ENCODE results near the gene SV2B.
"Not testable (repeated sequence)": the region's sequence is repeated elsewhere in the genome, so short reads cannot be mapped to it uniquely, and the experiment has no call there.

SV2B gene, protein sequence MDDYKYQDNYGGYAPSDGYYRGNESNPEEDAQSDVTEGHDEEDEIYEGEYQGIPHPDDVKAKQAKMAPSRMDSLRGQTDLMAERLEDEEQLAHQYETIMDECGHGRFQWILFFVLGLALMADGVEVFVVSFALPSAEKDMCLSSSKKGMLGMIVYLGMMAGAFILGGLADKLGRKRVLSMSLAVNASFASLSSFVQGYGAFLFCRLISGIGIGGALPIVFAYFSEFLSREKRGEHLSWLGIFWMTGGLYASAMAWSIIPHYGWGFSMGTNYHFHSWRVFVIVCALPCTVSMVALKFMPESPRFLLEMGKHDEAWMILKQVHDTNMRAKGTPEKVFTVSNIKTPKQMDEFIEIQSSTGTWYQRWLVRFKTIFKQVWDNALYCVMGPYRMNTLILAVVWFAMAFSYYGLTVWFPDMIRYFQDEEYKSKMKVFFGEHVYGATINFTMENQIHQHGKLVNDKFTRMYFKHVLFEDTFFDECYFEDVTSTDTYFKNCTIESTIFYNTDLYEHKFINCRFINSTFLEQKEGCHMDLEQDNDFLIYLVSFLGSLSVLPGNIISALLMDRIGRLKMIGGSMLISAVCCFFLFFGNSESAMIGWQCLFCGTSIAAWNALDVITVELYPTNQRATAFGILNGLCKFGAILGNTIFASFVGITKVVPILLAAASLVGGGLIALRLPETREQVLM

GRCh38 chr15:91099995-91100813, at the start of gene SV2B:
TSS of gene SV2B (plus strand) at chr15:91100257. CDS start at chr15:91226264, 126,007 bp downstream.
- peak; percentile 47 for DNase-seq

DNA sequence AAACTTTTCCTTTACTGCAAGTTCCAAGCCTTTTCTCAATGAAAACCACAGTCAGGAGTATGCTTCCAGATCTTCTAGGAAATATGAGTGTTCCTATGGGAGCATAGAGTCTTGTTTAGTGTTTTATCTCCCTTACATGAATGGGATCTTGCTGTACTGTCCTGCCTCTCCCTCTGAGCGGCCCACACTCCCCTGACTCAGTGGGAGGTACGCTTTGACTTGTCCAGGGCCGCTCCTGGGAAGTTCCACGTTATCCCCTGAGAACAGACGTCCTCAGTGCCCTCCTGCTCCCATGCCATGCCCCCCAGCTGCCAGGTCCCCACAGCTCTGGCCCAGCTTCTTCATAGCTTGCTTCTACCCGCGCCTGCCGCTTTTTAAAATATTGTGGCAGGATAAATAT, 48.8 kb upstream of the SV2B start:
- DNase-seq = no peak

- no peak for DNase-seq
These were observed 45.2 kb upstream of the SV2B start for GRCh38 chr15:91054816-91055215.

GRCh38 chr15:91055548-91056331, 44.3 kb upstream of the SV2B start:
- DNase-seq = peak; percentile 53

- DNase-seq = no peak
These were observed 38.8 kb upstream of the SV2B start for GRCh38 chr15:91061230-91061629.

DNA sequence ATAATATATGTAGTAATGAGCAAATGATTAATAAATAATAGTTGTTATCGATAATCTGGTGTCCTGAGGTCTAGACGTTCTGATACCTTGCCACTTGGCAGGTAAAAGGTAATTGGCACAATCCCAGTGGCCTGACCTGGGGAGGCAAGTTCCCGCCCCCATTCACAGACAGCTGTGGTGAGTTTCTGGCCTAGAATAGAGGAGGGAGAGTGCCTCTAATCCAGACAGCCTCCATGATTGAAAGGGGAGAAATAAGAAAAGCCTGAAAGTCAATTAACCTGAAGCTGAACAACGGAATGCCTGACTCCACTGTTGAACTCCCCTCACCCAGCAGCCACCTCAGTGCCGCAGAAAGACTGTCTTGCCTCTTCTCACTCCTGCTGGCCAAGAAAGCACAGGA, 38.1 kb upstream of the SV2B start:
- no peak for DNase-seq

GRCh38 chr15:91065505-91065904, 34.6 kb upstream of the SV2B start:
- DNase-seq = no peak

- DNase-seq = no peak
These were observed 33.0 kb upstream of the SV2B start for GRCh38 chr15:91067036-91067435.

- DNase-seq = no peak
These were observed 31.6 kb upstream of the SV2B start for GRCh38 chr15:91068436-91068835.

DNA sequence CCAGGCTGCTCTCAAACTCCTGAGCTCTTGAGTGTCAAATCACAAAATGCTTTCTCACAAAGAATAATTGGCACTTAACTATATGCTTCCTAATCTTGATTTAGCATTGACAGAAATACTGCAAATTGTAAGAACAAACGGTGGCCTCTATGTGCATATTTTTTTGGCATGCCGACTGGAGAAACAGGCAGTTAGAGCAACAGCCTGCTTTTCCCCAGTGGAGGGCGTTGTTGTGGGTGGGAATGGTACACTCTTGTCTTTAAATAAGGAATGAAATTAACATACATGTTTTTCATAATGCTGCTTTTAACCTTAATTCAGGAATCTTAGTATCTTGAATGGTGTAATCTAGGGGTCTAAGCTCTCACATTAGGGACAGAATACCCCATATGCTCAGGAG, 31.1 kb upstream of the SV2B start:
- DNase-seq = no peak

DNA sequence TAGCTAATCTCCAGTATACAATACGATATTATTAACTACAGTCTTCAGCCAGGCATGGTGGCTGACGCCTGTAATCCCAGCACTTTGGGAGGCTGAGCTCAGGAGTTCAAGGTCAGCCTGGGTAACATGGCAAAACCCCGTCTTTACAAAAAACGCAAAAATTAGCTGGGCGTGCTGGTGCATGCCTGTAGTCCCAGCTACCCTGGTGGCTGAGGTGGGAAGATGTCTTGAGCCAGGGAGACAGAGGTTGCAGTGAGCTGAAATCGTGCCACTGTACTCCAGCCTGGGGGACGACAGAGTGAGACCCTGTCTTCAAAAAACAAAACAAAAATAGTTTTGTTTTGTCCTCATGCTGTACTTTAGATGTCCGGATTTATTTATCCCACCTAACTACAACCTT, 29.2 kb upstream of the SV2B start:
- DNase-seq = no peak

DNA sequence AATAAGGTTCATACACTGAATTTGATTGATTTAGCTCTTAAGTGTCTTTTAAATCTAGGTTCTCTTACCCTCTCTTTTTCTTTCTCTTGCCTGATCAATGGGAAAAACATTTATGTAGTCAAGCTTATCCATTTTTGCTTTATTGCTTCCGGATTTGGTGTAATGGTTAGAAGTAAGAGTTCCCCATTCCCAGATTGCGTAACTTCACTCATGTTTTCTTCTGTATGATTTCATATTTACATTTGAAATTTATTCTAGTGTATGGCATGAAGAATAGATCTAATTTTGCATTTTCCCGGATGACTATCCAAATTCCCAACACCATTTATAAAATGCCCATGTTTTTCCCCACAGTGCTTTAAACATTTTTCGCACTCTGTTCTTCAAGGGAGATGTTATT, 27.9 kb upstream of the SV2B start:
- DNase-seq = no peak

- DNase-seq = no peak
These were observed 27.0 kb upstream of the SV2B start for GRCh38 chr15:91073077-91073476.

GRCh38 chr15:91073768-91074167, 26.3 kb upstream of the SV2B start:
- no peak for DNase-seq

DNA sequence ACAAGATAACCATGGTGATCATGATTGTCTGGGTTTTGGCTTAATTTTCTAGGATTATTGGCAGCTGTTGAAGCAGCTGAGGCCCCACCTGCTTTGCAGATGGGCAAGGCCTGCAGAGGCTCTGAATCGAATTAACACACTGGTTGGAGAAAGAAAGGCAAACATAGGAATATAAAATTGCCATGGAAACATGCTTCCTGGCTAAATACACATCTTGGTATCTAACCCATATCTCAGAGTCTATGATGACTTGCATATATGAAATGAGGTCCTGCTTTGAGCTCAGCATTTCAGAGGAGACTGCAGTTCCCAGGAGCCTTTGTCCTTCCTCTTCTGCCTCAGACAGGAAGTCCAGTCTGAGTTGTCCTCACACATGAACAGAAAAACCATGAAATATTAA, 24.3 kb upstream of the SV2B start:
- DNase-seq = no peak

GRCh38 chr15:91077029-91077428, 23.0 kb upstream of the SV2B start:
- no peak for DNase-seq

DNA sequence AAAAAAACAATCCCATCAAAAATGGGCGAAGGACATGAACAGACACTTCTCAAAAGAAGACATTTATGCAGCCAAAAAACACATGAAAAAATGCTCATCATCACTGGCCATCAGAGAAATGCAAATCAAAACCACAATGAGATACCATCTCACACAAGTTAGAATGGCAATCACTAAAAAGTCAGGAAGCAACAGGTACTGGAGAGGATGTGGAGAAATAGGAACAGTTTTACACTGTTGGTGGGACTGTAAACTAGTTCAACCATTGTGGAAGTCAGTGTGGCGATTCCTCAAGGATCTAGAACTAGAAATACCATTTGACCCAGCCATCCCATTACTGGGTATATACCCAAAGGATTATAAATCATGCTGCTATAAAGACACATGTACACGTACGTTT, 6.2 kb upstream of the SV2B start:
- DNase-seq = not testable (repeated sequence)

- DNase-seq = no peak
These were observed 1.6 kb upstream of the SV2B start for GRCh38 chr15:91098451-91098850.

- peak; percentile 17 for DNase-seq
These were observed 452 bp upstream of the SV2B start for GRCh38 chr15:91099616-91099994.

- DNase-seq = no peak
These were observed 954 bp downstream of the SV2B start for GRCh38 chr15:91100814-91101607.

- DNase-seq = no peak
These were observed 1.5 kb downstream of the SV2B start for GRCh38 chr15:91101608-91101920.
